GM12872 (cell line): ENCODE results near the gene ZNF444.

Experiments used
- CTCF ChIP-seq: IDR thresholded peaks from 3 replicates; pipeline ENCODE4 v1.5.1; 2011; ENCODE audit warnings: low read depth, mild to moderate bottlenecking, low read length, moderate library complexity; ENCODE audit not compliant: insufficient read depth

Gene ZNF444

GRCh38 chr19:56131651-56132050, 9.4 kb upstream of the ZNF444 start:
- TF ChIP-seq CTCF: no peak

- TF ChIP-seq CTCF: no peak
Observed at GRCh38 chr19:56132316-56132822, 8.7 kb upstream of the ZNF444 start.

GRCh38 chr19:56133858-56134653, 7.0 kb upstream of the ZNF444 start:
- no peak for TF ChIP-seq CTCF

- no peak for TF ChIP-seq CTCF
Observed at GRCh38 chr19:56134654-56134921, 6.5 kb upstream of the ZNF444 start.

- TF ChIP-seq CTCF: no peak
Observed at GRCh38 chr19:56136362-56136761, 4.7 kb upstream of the ZNF444 start.

- TF ChIP-seq CTCF: no peak
Observed at GRCh38 chr19:56137405-56137804, 3.7 kb upstream of the ZNF444 start.

- no peak for TF ChIP-seq CTCF
Observed at GRCh38 chr19:56138069-56138468, 3.0 kb upstream of the ZNF444 start.
